ENCODE data around the gene PTPRG.

DNA sequence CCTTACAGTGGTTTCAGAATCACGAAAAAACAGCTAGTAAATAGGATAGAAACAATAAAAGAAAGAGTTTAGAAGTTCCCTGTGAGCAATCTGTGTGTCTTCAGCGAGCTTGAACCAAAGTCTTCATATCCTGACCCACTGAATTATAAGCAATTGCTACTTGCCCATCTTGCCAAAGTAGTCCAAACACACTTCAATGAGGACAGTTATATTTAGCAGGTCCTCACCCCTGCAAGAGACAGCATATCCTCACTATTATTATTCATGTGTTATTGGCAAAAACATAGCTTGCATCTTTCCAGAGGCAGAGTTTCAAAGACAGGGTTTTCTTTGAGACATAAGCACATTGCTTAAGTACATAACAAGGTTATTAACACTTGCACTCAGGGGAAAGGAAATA is 734.2 kb downstream of the PTPRG start:
- TF ChIP-seq RFXAP (CRISPR knock-in tag; IDR thresholded peaks at IDR 0.05; ENCODE audit: borderline replicate concordance) (no peak), ZNF382 (CRISPR knock-in tag; IDR thresholded peaks at IDR 0.05; ENCODE audit: borderline replicate concordance) (no peak), CCAR2 (optimal IDR thresholded peaks at IDR 0.05; ENCODE audit: low read depth, low read length) (no peak), MATR3 (CRISPR knock-in tag; IDR thresholded peaks at IDR 0.05) (no peak), PHB2 (IDR thresholded peaks at IDR 0.05; ENCODE audit: partially characterized antibody) (no peak), MED13 (CRISPR knock-in tag; IDR thresholded peaks at IDR 0.05) (no peak), CBFB (CRISPR knock-in tag; IDR thresholded peaks at IDR 0.05) (no peak), GABPA (IDR thresholded peaks at IDR 0.05; ENCODE audit: low read depth, low read length) (no peak), GABPA (CRISPR knock-in tag; IDR thresholded peaks at IDR 0.05; ENCODE audit: low read depth) (no peak), NCOR1 (IDR thresholded peaks at IDR 0.05; ENCODE audit: borderline replicate concordance, low read length) (no peak)
- TF ChIP-seq, protein P1, sequence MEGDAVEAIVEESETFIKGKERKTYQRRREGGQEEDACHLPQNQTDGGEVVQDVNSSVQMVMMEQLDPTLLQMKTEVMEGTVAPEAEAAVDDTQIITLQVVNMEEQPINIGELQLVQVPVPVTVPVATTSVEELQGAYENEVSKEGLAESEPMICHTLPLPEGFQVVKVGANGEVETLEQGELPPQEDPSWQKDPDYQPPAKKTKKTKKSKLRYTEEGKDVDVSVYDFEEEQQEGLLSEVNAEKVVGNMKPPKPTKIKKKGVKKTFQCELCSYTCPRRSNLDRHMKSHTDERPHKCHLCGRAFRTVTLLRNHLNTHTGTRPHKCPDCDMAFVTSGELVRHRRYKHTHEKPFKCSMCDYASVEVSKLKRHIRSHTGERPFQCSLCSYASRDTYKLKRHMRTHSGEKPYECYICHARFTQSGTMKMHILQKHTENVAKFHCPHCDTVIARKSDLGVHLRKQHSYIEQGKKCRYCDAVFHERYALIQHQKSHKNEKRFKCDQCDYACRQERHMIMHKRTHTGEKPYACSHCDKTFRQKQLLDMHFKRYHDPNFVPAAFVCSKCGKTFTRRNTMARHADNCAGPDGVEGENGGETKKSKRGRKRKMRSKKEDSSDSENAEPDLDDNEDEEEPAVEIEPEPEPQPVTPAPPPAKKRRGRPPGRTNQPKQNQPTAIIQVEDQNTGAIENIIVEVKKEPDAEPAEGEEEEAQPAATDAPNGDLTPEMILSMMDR (CRISPR knock-in tag; IDR thresholded peaks at IDR 0.05): no peak
- TF ChIP-seq, protein P2, sequence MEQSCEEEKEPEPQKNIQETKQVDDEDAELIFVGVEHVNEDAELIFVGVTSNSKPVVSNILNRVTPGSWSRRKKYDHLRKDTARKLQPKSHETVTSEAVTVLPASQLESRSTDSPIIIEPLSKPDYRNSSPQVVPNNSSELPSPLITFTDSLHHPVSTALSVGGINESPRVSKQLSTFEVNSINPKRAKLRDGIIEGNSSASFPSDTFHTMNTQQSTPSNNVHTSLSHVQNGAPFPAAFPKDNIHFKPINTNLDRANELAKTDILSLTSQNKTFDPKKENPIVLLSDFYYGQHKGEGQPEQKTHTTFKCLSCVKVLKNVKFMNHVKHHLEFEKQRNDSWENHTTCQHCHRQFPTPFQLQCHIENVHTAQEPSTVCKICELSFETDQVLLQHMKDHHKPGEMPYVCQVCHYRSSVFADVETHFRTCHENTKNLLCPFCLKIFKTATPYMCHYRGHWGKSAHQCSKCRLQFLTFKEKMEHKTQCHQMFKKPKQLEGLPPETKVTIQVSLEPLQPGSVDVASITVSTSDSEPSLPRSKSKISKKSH (CRISPR knock-in tag; IDR thresholded peaks at IDR 0.05; ENCODE audit: borderline replicate concordance): no peak

Measured in HepG2 (cell line).